Measurements from ENCODE around the gene SDK2.

Gene SDK2

GRCh38 chr17:73541561-73541981 lies 102.7 kb downstream of the SDK2 start:
- in situ Hi-C loops (cut with MboI; ENCODE audit: low sequenced_read_pairs, unreplicated experiment) = no loop called here
- no peak for TF ChIP-seq CTCF (IDR thresholded peaks at IDR 0.05; ENCODE audit: borderline replicate concordance, control extremely low read depth, extremely low read depth, insufficient read depth, missing control alignments)
- no peak for DNase-seq (ENCODE audit: low spot score)

- DNase-seq (ENCODE audit: low spot score) = no peak
- in situ Hi-C loops (cut with MboI; ENCODE audit: low sequenced_read_pairs, unreplicated experiment) = no loop called here
- no peak for TF ChIP-seq CTCF (IDR thresholded peaks at IDR 0.05; ENCODE audit: borderline replicate concordance, control extremely low read depth, extremely low read depth, insufficient read depth, missing control alignments)
Observed at GRCh38 chr17:73541111-73541510, 103.1 kb downstream of the SDK2 start.

- in situ Hi-C loops (cut with MboI; ENCODE audit: low sequenced_read_pairs, unreplicated experiment) = no loop called here
- no peak for DNase-seq (ENCODE audit: low spot score)
- no peak for TF ChIP-seq CTCF (IDR thresholded peaks at IDR 0.05; ENCODE audit: borderline replicate concordance, control extremely low read depth, extremely low read depth, insufficient read depth, missing control alignments)
Observed at GRCh38 chr17:73539166-73539565, 105.1 kb downstream of the SDK2 start.

- in situ Hi-C loops (cut with MboI; ENCODE audit: low sequenced_read_pairs, unreplicated experiment) = no loop called here
- DNase-seq (ENCODE audit: low spot score) = no peak
- TF ChIP-seq CTCF (IDR thresholded peaks at IDR 0.05; ENCODE audit: borderline replicate concordance, control extremely low read depth, extremely low read depth, insufficient read depth, missing control alignments) = no peak
Observed at GRCh38 chr17:73538445-73538844, 105.8 kb downstream of the SDK2 start.

- TF ChIP-seq CTCF (IDR thresholded peaks at IDR 0.05; ENCODE audit: borderline replicate concordance, control extremely low read depth, extremely low read depth, insufficient read depth, missing control alignments) = no peak
- in situ Hi-C loops (cut with MboI; ENCODE audit: low sequenced_read_pairs, unreplicated experiment) = no loop called here
- DNase-seq (ENCODE audit: low spot score) = no peak
Observed at GRCh38 chr17:73536700-73537605, 107.3 kb downstream of the SDK2 start.

GRCh38 chr17:73535746-73536145 lies 108.5 kb downstream of the SDK2 start:
- no peak for TF ChIP-seq CTCF (IDR thresholded peaks at IDR 0.05; ENCODE audit: borderline replicate concordance, control extremely low read depth, extremely low read depth, insufficient read depth, missing control alignments)
- in situ Hi-C loops (cut with MboI; ENCODE audit: low sequenced_read_pairs, unreplicated experiment) = no loop called here
- DNase-seq (ENCODE audit: low spot score) = no peak
